ENCODE measurements around the gene UBL4A.

Gene UBL4A

GRCh38 chrX:154486396-154487207 lies at the start of gene UBL4A:
Gene UBL4A, minus strand, starts transcription at chrX:154486615. Its CDS starts 31 bp downstream, at chrX:154486584.
- no peak for DNase-seq

- no peak for DNase-seq
These were observed 49.5 kb upstream of the UBL4A start for GRCh38 chrX:154535892-154536291.

GRCh38 chrX:154534526-154535322 lies 48.3 kb upstream of the UBL4A start:
- peak; percentile 80 for DNase-seq

- DNase-seq = no peak
These were observed 46.3 kb upstream of the UBL4A start for GRCh38 chrX:154532690-154533089.

- DNase-seq = no peak
These were observed 45.2 kb upstream of the UBL4A start for GRCh38 chrX:154531626-154532025.

GRCh38 chrX:154530286-154530685 lies 43.9 kb upstream of the UBL4A start:
- DNase-seq = no peak

GRCh38 chrX:154529206-154529612 lies 42.8 kb upstream of the UBL4A start:
- no peak for DNase-seq

- peak; percentile 46 for DNase-seq
These were observed 40.7 kb upstream of the UBL4A start for GRCh38 chrX:154526901-154527675.

- DNase-seq = no peak
These were observed 39.4 kb upstream of the UBL4A start for GRCh38 chrX:154525606-154526490.

GRCh38 chrX:154519389-154519788 lies 33.0 kb upstream of the UBL4A start:
- no peak for DNase-seq

GRCh38 chrX:154517101-154517781 lies 30.8 kb upstream of the UBL4A start:
- no peak for DNase-seq

GRCh38 chrX:154516656-154517100 lies 30.3 kb upstream of the UBL4A start:
- no peak for DNase-seq

GRCh38 chrX:154515966-154516655 lies 29.7 kb upstream of the UBL4A start, which contains the start of gene FAM3A:
Gene FAM3A, minus strand, starts transcription at chrX:154516232. Its CDS starts 460 bp downstream, at chrX:154515772.
- DNase-seq = peak; percentile 91

GRCh38 chrX:154515090-154515965 lies 28.9 kb upstream of the UBL4A start:
- DNase-seq = no peak

- DNase-seq = no peak
These were observed 27.3 kb upstream of the UBL4A start for GRCh38 chrX:154513716-154514115.

GRCh38 chrX:154512879-154513553 lies 26.6 kb upstream of the UBL4A start:
- DNase-seq = no peak

- no peak for DNase-seq
These were observed 25.3 kb upstream of the UBL4A start for GRCh38 chrX:154511761-154512160.

GRCh38 chrX:154509455-154509854 lies 23.0 kb upstream of the UBL4A start:
- DNase-seq = no peak

GRCh38 chrX:154508384-154508745 lies 21.9 kb upstream of the UBL4A start:
- no peak for DNase-seq

All from NCI-H2107 (cell line).